Measurements from ENCODE around the gene PRKG1.

The PRKG1 gene

DNA sequence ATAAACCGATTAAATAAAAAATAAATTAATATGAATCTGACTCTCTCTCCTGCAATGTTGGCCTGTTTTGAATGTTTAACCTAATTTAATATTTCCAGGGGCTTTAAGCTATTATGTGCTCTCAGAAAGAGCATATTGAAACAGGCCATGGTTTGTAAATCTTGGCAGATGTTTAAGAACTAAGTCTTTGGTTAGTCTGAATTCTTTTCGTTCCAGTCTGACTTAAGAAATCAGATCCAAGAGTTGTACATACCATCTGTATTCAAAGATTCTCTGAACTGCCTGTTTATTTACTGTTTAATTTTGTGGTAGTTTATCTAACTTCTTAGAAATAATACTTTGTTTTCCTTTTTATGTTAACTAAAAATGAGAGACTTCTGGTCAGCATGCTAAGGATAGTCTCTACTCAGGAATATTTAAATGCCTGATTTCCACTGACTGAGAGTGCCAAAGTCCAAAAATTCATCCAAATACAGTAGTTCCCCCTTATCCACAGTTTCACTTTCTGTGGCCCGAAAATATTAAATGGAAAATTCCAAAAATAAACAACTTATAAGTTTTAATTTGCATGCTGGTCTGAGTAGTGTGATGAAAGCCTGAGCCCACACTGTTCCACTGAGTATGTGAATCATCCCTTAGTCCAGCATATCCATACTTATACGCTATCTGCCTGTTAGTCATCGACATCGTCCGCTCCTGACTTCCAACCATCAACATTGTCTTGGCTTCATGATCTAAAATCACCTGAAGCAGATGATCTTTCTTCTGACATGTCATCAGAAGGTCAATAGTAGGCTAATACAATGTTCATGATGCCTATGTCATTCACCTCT is 863.2 kb downstream of the PRKG1 start:
- Histone ChIP-seq H3K27me3 (ENCODE audit: low read length) (no peaks in the 10 kb centered on the region), H3K36me3 (ENCODE audit: low read length) (no peaks in the 10 kb centered on the region), H3F3A (ENCODE audit: insufficient read depth) (no peaks in the 10 kb centered on the region), H3K4me2 (ENCODE audit: low read depth, low read length, poor library complexity, severe bottlenecking) (no peak overlapping the region), H2AFZ (ENCODE audit: low read depth, low read length, severe bottlenecking) (no peak overlapping the region), H3K27ac (ENCODE audit: low read depth, low read length) (no peak overlapping the region), H3K9ac (ENCODE audit: low read length) (no peak overlapping the region), H4K20me1 (ENCODE audit: low read depth, low read length) (no peaks in the 10 kb centered on the region), H3K4me3 (ENCODE audit: insufficient read depth, low read length, poor library complexity, severe bottlenecking) (no peak overlapping the region), H3K79me2 (ENCODE audit: insufficient read depth, low read length) (no peaks in the 10 kb centered on the region), H3K9me3 (ENCODE audit: insufficient read depth, low read length) (no peaks in the 10 kb centered on the region), H3K9me2 (replicated peaks; ENCODE audit: insufficient read depth, low read length) (no peaks in the 10 kb centered on the region)
- TF ChIP-seq, protein P1, sequence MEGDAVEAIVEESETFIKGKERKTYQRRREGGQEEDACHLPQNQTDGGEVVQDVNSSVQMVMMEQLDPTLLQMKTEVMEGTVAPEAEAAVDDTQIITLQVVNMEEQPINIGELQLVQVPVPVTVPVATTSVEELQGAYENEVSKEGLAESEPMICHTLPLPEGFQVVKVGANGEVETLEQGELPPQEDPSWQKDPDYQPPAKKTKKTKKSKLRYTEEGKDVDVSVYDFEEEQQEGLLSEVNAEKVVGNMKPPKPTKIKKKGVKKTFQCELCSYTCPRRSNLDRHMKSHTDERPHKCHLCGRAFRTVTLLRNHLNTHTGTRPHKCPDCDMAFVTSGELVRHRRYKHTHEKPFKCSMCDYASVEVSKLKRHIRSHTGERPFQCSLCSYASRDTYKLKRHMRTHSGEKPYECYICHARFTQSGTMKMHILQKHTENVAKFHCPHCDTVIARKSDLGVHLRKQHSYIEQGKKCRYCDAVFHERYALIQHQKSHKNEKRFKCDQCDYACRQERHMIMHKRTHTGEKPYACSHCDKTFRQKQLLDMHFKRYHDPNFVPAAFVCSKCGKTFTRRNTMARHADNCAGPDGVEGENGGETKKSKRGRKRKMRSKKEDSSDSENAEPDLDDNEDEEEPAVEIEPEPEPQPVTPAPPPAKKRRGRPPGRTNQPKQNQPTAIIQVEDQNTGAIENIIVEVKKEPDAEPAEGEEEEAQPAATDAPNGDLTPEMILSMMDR (IDR thresholded peaks at IDR 0.05; ENCODE audit: insufficient read depth, low read length, poor library complexity, severe bottlenecking) = no peak
- no peak for TF ChIP-seq EZH2phosphoT487 (conservative IDR thresholded peaks at IDR 0.05; ENCODE audit: low read length)

DNA sequence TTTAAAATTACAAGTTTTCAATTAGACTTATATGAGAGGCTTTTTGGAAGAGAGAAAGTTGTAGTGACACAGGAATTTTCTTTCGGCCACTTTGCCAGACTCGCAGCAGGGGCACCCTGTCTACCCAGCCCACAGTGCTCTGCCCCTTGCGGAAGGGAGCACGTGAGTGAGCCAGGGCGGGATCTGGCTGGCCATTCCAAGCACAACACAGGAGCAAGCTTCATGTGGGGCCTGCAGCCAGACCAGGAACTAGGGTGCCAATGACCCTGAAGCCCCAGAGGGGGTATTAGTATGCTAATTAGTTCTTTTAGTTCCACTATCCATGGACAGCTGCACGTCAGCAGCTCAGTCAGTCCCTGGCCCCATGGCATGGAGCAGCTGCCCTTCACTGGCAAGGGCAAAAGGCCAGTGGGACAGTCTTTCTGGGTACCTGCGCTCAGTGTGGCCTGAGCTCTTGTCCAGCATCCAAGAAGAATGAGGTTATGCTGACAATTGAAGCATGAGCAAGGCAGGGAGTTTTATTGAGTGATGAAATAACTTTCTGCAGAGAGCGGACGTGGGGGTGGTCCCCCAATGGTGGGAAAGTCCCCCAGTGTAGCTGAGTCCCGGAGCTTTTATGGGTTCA is 876.2 kb downstream of the PRKG1 start:
- no peaks in the 10 kb centered on the region for H3F3A ChIP-seq (ENCODE audit: insufficient read depth)
- H3K4me2 ChIP-seq (ENCODE audit: low read depth, low read length, poor library complexity, severe bottlenecking) = no peak overlapping the region
- H3K9me2 ChIP-seq (replicated peaks; ENCODE audit: insufficient read depth, low read length) = no peaks in the 10 kb centered on the region
- TF ChIP-seq, protein P1 (IDR thresholded peaks at IDR 0.05; ENCODE audit: insufficient read depth, low read length, poor library complexity, severe bottlenecking) = no peak
- TF ChIP-seq EZH2phosphoT487 (conservative IDR thresholded peaks at IDR 0.05; ENCODE audit: low read length) = no peak
- H3K36me3 ChIP-seq (ENCODE audit: low read length) = no peaks in the 10 kb centered on the region
- H3K9ac ChIP-seq (ENCODE audit: low read length) = no peak overlapping the region
- H3K79me2 ChIP-seq (ENCODE audit: insufficient read depth, low read length) = no peaks in the 10 kb centered on the region
- H3K9me3 ChIP-seq (ENCODE audit: insufficient read depth, low read length) = no peaks in the 10 kb centered on the region
- no peak overlapping the region for H3K4me3 ChIP-seq (ENCODE audit: insufficient read depth, low read length, poor library complexity, severe bottlenecking)
- H3K27me3 ChIP-seq (ENCODE audit: low read length) = no peaks in the 10 kb centered on the region
- H4K20me1 ChIP-seq (ENCODE audit: low read depth, low read length) = no peaks in the 10 kb centered on the region
- H2AFZ ChIP-seq (ENCODE audit: low read depth, low read length, severe bottlenecking) = no peak overlapping the region
- H3K27ac ChIP-seq (ENCODE audit: low read depth, low read length) = no peak overlapping the region

DNA sequence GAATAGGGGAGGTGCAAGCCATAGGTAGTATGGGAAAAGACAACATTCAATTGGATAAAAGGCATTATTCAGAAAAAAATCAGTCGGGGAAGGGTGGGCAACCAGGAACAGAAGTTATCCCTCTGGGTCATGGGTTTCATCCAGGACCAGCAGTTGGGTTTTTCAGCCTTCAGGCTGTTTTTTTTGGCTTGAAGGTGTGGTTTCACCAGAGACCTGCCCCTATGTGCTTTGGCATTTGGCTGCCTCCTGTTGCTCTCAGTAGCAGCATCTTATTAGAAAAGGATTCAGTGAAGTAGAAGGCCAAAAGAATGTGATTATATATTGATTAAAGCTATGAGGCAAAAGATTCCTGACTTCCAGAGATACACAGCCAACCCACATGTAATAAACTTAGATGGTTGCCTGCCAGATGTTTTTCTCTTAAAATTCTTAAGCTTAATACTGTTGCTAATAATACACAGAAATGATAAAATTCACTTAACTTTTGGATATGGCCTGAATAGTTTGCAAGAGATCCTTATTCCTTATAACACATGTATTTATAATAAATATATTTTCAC is 876.8 kb downstream of the PRKG1 start:
- no peak overlapping the region for H3K4me3 ChIP-seq (ENCODE audit: insufficient read depth, low read length, poor library complexity, severe bottlenecking)
- no peaks in the 10 kb centered on the region for H3F3A ChIP-seq (ENCODE audit: insufficient read depth)
- H3K4me2 ChIP-seq (ENCODE audit: low read depth, low read length, poor library complexity, severe bottlenecking) = no peak overlapping the region
- no peaks in the 10 kb centered on the region for H3K27me3 ChIP-seq (ENCODE audit: low read length)
- no peaks in the 10 kb centered on the region for H3K36me3 ChIP-seq (ENCODE audit: low read length)
- no peaks in the 10 kb centered on the region for H4K20me1 ChIP-seq (ENCODE audit: low read depth, low read length)
- H3K9me3 ChIP-seq (ENCODE audit: insufficient read depth, low read length) = no peaks in the 10 kb centered on the region
- no peaks in the 10 kb centered on the region for H3K79me2 ChIP-seq (ENCODE audit: insufficient read depth, low read length)
- H3K9ac ChIP-seq (ENCODE audit: low read length) = no peak overlapping the region
- H2AFZ ChIP-seq (ENCODE audit: low read depth, low read length, severe bottlenecking) = no peak overlapping the region
- no peak for TF ChIP-seq EZH2phosphoT487 (conservative IDR thresholded peaks at IDR 0.05; ENCODE audit: low read length)
- TF ChIP-seq, protein P1 (IDR thresholded peaks at IDR 0.05; ENCODE audit: insufficient read depth, low read length, poor library complexity, severe bottlenecking) = no peak
- H3K9me2 ChIP-seq (replicated peaks; ENCODE audit: insufficient read depth, low read length) = no peaks in the 10 kb centered on the region
- H3K27ac ChIP-seq (ENCODE audit: low read depth, low read length) = no peak overlapping the region
